HepG2 (cell line): ENCODE data around the gene CDR2L. TPM values are rescaled to one million over a fixed set of nuclear protein-coding genes. Genes with fewer than 3 reads are reported as not detected.

Source experiments
- ATAC-seq: fragments of 200-7000 bp; cut with Tn5 transposase; 3 replicates; pipeline ENCODE4 v1.9.1; 2020; ENCODE audit warnings: mild to moderate bottlenecking, moderate library complexity
- BruUV-seq: library from RNA; stranded (reverse); fragments of 400-500 nt; replicated peaks from 2 replicates; lab custom pipeline; 2021; lab: Mats Ljungman, UMichigan
- CTCF ChIA-PET: fragments of 300-600 bp; formaldehyde crosslinking; extraction: SDS; loops from one replicate; lab custom pipeline; 2021; ENCODE audit warnings: low total read pairs, inconsistent platforms, low intra/inter-chr PET ratio; lab: Yijun Ruan, JAX
- POLR2A ChIA-PET: fragments of 350-600 bp; sonication (Branson Sonifier 250); formaldehyde crosslinking; loops from one replicate; lab custom pipeline; 2020; ENCODE audit warnings: antibody characterized with exemption, inconsistent platforms; lab: Yijun Ruan, JAX
- DNase-seq: peaks from one replicate; pipeline ENCODE4 v3.0.0-alpha.2; 2015; ENCODE audit warnings: low spot score
- FAIRE-seq: peaks from 3 replicates; lab custom pipeline; 2011; peaks lifted over from hg19 to GRCh38; lab: Jason Lieb, UNC
- H2AFZ ChIP-seq: one replicate; pipeline ENCODE4 v1.6.1; 2011; ENCODE audit warnings: low read length, inconsistent platforms
- H3K27ac ChIP-seq: fragments of 300-600 bp; 3 replicates; pipeline ENCODE4 v1.8.0; 2011; ENCODE audit warnings: mixed run types, mild to moderate bottlenecking, mixed read lengths, low read length, inconsistent platforms; ENCODE audit not compliant: insufficient read depth; ENCODE audit errors: extremely low read length
- H3K27me3 ChIP-seq, 2 experiments: fragments of 200-600 bp in 1 of 2; 2 replicates in 1 of 2; 3 replicates in 1 of 2; pipeline versions ENCODE4 v1.6.0 to v1.8.0; 2011; ENCODE audit warnings: low read length in 2 of 2, mild to moderate bottlenecking in 2 of 2, moderate library complexity in 2 of 2, inconsistent platforms in 1 of 2; ENCODE audit not compliant: insufficient read depth in 2 of 2, control insufficient read depth in 1 of 2
- H3K36me3 ChIP-seq, 2 experiments: fragments of 200-600 bp in 1 of 2; replicated peaks in 1 of 2; 2 replicates in 1 of 2; 3 replicates in 1 of 2; pipeline versions ENCODE4 v1.5.1 to v1.8.0; 2011; ENCODE audit warnings: low read length in 2 of 2, inconsistent platforms in 1 of 2; ENCODE audit not compliant: insufficient read depth in 2 of 2, control insufficient read depth in 1 of 2
- H3K4me1 ChIP-seq: 2 replicates; pipeline ENCODE4 v1.5.1; 2012; ENCODE audit warnings: low read length, inconsistent platforms; ENCODE audit not compliant: insufficient read depth
- H3K4me2 ChIP-seq: 2 replicates; pipeline ENCODE4 v1.6.0; 2011; ENCODE audit warnings: low read depth, low read length, inconsistent platforms
- H3K4me3 ChIP-seq, 3 experiments: fragments of 200-600 bp in 1 of 3; sonication (generic), shearing (Covaris generic) in 1 of 3; replicated peaks in 1 of 3; 2 replicates each; pipeline ENCODE4 v1.5.1; 2011 to 2016; ENCODE audit warnings: low read length in 3 of 3, inconsistent platforms in 2 of 3, low read depth in 2 of 3, mild to moderate bottlenecking in 2 of 3, control low read depth in 1 of 3, mixed read lengths in 1 of 3; ENCODE audit not compliant: insufficient read depth in 1 of 3
- H3K79me2 ChIP-seq: one replicate; pipeline ENCODE4 v1.6.1; 2011; ENCODE audit warnings: low read length, inconsistent platforms; ENCODE audit not compliant: insufficient read depth
- H3K9ac ChIP-seq: 2 replicates; pipeline ENCODE4 v1.6.0; 2011; ENCODE audit warnings: mild to moderate bottlenecking, low read depth, low read length, inconsistent platforms; ENCODE audit not compliant: insufficient read depth
- H3K9me3 ChIP-seq: 2 replicates; pipeline ENCODE4 v1.5.1; 2012; ENCODE audit warnings: mild to moderate bottlenecking, low read length
- H4K20me1 ChIP-seq: 2 replicates; pipeline ENCODE4 v1.6.0; 2011; ENCODE audit warnings: inconsistent platforms, mild to moderate bottlenecking, low read length, moderate library complexity; ENCODE audit not compliant: insufficient read depth
- HNRNPL ChIP-seq: fragments of 200-400 bp; formaldehyde crosslinking; IDR thresholded peaks from 2 replicates; pipeline ENCODE4 v1.6.1; 2017; ENCODE audit warnings: mild to moderate bottlenecking, low read depth, low read length
- KAT2B ChIP-seq: fragments of 150-350 bp; IDR thresholded peaks from 2 replicates; pipeline ENCODE4 v1.6.1; 2014; ENCODE audit warnings: low read depth, low read length, borderline replicate concordance
- KLF12 ChIP-seq: sonication (generic); formaldehyde crosslinking; IDR thresholded peaks from 2 replicates; pipeline ENCODE4 v1.4.0; 2020; ENCODE audit warnings: missing genetic modification reagents, borderline replicate concordance
- NFYC ChIP-seq: IDR thresholded peaks from 2 replicates; pipeline ENCODE4 v1.6.1; 2016; ENCODE audit warnings: missing genetic modification reagents, missing compliant biosample characterization
- NR2F2 ChIP-seq: IDR thresholded peaks from 2 replicates; pipeline ENCODE4 v1.6.1; 2012; ENCODE audit warnings: low read depth, inconsistent platforms, borderline replicate concordance
- REL ChIP-seq: sonication (generic); formaldehyde crosslinking; conservative IDR thresholded peaks from 2 replicates; pipeline ENCODE4 v1.8.0; 2022; ENCODE audit warnings: mild to moderate bottlenecking, missing genetic modification reagents, moderate library complexity
- SMAD3 ChIP-seq: sonication (generic); formaldehyde crosslinking; IDR thresholded peaks from 2 replicates; pipeline ENCODE4 v1.4.0; 2020; ENCODE audit warnings: missing genetic modification reagents
- ZNF180 ChIP-seq: sonication (generic); formaldehyde crosslinking; IDR thresholded peaks from 2 replicates; pipeline ENCODE4 v1.4.0; 2020; ENCODE audit warnings: low read depth, missing genetic modification reagents, borderline replicate concordance
- ZNF761 ChIP-seq: sonication (generic); formaldehyde crosslinking; conservative IDR thresholded peaks from 2 replicates; pipeline ENCODE4 v1.4.0; 2020; ENCODE audit warnings: mild to moderate bottlenecking, missing genetic modification reagents
- ZNF780A ChIP-seq: sonication (generic); formaldehyde crosslinking; IDR thresholded peaks from 2 replicates; pipeline ENCODE4 v1.8.0; 2022; ENCODE audit warnings: mild to moderate bottlenecking, missing genetic modification reagents, moderate library complexity
- WGBS: methylation state at CpG from one replicate; pipeline ENCODE4 v1.1.6; 2017; ENCODE audit warnings: low lambda C conversion rate; 5-methylcytosine and 5-hydroxymethylcytosine counted together
- in situ Hi-C: cut with HindIII; loops from 2 replicates; pipeline ENCODE4 v1.10.0; 2017; ENCODE audit warnings: low pct_unique_long_range_greater_than_20kb; ENCODE audit not compliant: extremely low pct_ligation_motif_present
- intact Hi-C: fragments of 100-400 bp; cut with micrococcal nuclease; formaldehyde crosslinking; loops from one replicate; pipeline ENCODE4 v1.10.0; 2022; ENCODE audit not compliant: unreplicated experiment
- polyA plus RNA-seq, 8 experiments: library from polyadenylated mRNA; depleted of rRNA in 3 of 8; stranded (reverse) in 7 of 8; unstranded in 1 of 8; fragments of >200 nt; fragmentation: Illumina TruSeq in 4 of 8; extraction: Trizol in 4 of 8; gene quantifications; 2 replicates each; pipeline versions ENCODE4 v1.2.1 to v1.2.3, GENCODE V29; 2011 to 2016; ENCODE audit warnings: low read depth in 4 of 8, missing spikeins in 1 of 8, mixed read lengths in 1 of 8; ENCODE audit not compliant: insufficient read depth in 1 of 8
- total RNA-seq, 5 experiments: library from RNA; depleted of rRNA; stranded (reverse); fragments of >200 nt; fragmentation: Illumina TruSeq; extraction: Trizol; gene quantifications; 2 replicates each; pipeline ENCODE4 v1.2.3, GENCODE V29; 2016; ENCODE audit warnings: low read depth in 1 of 5
- TF ChIP-seq, protein P1 (sequence below): sonication (generic); formaldehyde crosslinking; IDR thresholded peaks from 2 replicates; pipeline ENCODE4 v1.9.0; 2021; ENCODE audit warnings: mild to moderate bottlenecking, missing genetic modification reagents
- TF ChIP-seq, protein P2 (sequence below): sonication (generic); formaldehyde crosslinking; IDR thresholded peaks from 2 replicates; pipeline ENCODE4 v1.4.0; 2020; ENCODE audit warnings: missing genetic modification reagents, borderline replicate concordance

Gene CDR2L
- total and polyA plus RNA-seq, 2 of the 13 experiments (the other 11 are each of a cell fraction or from before 2014, with no cell fraction given): 1.9 to 2.1 TPM

DNA sequence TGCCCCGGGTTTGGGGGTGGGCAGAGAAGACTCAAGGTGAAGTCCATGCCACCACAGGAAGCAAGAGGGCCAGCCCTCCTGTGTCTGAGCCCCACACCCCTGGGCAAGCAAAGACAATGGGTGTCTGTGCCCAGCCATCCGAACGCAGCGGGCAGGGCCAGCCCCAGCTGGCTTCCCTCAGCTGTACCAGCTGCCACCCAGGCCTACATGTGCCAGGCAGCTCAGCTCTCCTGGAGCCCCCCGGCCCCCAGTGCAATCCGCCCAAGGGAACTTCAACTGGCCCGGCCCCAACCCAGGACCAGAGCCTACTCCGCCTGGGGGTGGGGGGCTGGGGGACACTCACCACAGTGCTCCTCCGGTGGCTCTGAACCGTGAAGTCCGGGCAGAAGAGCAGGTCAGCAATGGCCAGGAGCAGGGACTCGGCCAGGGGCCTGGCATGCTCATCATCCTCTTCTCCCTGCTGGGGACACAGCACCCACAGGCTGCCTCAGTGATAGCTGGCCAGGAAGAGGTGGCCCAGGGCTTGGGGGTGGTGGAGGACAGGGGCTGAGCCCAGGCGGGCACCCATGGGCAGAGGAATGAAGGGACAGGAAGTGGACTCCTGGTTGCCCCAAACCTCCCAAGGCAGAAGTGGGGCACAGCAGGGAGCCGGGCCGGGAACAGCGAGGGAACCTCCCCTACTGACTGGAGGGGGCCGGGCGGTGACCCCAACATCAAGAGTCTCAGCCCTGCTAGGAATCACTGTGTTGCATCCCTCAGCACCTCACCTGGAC, 24.6 kb upstream of the CDR2L start (continued):
- TF ChIP-seq, protein P1, sequence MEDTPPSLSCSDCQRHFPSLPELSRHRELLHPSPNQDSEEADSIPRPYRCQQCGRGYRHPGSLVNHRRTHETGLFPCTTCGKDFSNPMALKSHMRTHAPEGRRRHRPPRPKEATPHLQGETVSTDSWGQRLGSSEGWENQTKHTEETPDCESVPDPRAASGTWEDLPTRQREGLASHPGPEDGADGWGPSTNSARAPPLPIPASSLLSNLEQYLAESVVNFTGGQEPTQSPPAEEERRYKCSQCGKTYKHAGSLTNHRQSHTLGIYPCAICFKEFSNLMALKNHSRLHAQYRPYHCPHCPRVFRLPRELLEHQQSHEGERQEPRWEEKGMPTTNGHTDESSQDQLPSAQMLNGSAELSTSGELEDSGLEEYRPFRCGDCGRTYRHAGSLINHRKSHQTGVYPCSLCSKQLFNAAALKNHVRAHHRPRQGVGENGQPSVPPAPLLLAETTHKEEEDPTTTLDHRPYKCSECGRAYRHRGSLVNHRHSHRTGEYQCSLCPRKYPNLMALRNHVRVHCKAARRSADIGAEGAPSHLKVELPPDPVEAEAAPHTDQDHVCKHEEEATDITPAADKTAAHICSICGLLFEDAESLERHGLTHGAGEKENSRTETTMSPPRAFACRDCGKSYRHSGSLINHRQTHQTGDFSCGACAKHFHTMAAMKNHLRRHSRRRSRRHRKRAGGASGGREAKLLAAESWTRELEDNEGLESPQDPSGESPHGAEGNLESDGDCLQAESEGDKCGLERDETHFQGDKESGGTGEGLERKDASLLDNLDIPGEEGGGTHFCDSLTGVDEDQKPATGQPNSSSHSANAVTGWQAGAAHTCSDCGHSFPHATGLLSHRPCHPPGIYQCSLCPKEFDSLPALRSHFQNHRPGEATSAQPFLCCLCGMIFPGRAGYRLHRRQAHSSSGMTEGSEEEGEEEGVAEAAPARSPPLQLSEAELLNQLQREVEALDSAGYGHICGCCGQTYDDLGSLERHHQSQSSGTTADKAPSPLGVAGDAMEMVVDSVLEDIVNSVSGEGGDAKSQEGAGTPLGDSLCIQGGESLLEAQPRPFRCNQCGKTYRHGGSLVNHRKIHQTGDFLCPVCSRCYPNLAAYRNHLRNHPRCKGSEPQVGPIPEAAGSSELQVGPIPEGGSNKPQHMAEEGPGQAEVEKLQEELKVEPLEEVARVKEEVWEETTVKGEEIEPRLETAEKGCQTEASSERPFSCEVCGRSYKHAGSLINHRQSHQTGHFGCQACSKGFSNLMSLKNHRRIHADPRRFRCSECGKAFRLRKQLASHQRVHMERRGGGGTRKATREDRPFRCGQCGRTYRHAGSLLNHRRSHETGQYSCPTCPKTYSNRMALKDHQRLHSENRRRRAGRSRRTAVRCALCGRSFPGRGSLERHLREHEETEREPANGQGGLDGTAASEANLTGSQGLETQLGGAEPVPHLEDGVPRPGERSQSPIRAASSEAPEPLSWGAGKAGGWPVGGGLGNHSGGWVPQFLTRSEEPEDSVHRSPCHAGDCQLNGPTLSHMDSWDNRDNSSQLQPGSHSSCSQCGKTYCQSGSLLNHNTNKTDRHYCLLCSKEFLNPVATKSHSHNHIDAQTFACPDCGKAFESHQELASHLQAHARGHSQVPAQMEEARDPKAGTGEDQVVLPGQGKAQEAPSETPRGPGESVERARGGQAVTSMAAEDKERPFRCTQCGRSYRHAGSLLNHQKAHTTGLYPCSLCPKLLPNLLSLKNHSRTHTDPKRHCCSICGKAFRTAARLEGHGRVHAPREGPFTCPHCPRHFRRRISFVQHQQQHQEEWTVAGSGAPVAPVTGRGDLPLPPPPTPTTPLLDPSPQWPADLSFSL: no peak
- TF ChIP-seq NFYC (CRISPR knock-in tag): no peak
- TF ChIP-seq ZNF780A: no peak
- no peak for TF ChIP-seq KLF12
- no peak for TF ChIP-seq ZNF761 (CRISPR knock-in tag)

DNA sequence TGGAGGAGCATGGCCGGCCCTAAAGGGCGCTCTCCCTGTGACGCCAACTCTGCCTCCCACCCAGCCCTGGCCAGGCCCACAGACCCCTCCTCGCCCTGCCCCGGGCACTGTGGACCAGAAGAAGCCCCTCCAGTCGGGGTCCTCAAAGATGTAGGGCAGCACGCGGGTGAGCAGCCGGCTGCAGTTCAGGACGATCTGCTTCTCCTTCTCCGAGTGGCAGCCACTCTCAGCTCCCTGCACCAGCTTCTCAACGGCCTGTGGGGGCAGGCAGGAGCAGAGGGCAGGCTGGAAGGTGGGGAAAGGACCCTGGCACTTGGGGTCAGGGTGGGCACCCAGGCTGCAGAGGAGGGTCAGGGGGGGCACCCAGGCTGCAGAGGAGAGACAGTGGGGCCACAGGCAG, 23.8 kb upstream of the CDR2L start:
- in situ Hi-C loops: loop anchor here (5.0 to 10.0 kb wide), 2 partner anchors 44 to 451 kb away; no protein-coding TSS in a partner anchor
- TF ChIP-seq KAT2B (no peak), REL (CRISPR knock-in tag) (no peak), SMAD3 (CRISPR knock-in tag) (no peak), HNRNPL (peak; percentile 64; the same call in 1 of the 2 replicates), NR2F2 (no peak), ZNF180 (CRISPR knock-in tag) (no peak)
- TF ChIP-seq, protein P2, sequence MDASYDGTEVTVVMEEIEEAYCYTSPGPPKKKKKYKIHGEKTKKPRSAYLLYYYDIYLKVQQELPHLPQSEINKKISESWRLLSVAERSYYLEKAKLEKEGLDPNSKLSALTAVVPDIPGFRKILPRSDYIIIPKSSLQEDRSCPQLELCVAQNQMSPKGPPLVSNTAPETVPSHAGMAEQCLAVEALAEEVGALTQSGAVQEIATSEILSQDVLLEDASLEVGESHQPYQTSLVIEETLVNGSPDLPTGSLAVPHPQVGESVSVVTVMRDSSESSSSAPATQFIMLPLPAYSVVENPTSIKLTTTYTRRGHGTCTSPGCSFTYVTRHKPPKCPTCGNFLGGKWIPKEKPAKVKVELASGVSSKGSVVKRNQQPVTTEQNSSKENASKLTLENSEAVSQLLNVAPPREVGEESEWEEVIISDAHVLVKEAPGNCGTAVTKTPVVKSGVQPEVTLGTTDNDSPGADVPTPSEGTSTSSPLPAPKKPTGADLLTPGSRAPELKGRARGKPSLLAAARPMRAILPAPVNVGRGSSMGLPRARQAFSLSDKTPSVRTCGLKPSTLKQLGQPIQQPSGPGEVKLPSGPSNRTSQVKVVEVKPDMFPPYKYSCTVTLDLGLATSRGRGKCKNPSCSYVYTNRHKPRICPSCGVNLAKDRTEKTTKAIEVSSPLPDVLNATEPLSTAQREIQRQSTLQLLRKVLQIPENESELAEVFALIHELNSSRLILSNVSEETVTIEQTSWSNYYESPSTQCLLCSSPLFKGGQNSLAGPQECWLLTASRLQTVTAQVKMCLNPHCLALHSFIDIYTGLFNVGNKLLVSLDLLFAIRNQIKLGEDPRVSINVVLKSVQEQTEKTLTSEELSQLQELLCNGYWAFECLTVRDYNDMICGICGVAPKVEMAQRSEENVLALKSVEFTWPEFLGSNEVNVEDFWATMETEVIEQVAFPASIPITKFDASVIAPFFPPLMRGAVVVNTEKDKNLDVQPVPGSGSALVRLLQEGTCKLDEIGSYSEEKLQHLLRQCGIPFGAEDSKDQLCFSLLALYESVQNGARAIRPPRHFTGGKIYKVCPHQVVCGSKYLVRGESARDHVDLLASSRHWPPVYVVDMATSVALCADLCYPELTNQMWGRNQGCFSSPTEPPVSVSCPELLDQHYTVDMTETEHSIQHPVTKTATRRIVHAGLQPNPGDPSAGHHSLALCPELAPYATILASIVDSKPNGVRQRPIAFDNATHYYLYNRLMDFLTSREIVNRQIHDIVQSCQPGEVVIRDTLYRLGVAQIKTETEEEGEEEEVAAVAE (CRISPR knock-in tag): no peak

More for the DNA sequence above, 23.8 kb upstream of the CDR2L start:
- Histone ChIP-seq H3K4me2 (no peak overlapping the region), H3K79me2 (no peaks in the 10 kb centered on the region), H3K27me3 (no peaks in the 10 kb centered on the region; a peak in 2 of 5 replicates), H3K9me3 (no peaks in the 10 kb centered on the region), H2AFZ (no peak overlapping the region), H3K4me3 (no peak overlapping the region; a peak in 1 of 6 replicates), H3K9ac (no peak overlapping the region), H4K20me1 (no peaks in the 10 kb centered on the region), H3K36me3 (no peaks in the 10 kb centered on the region), H3K27ac (no peak overlapping the region), H3K4me1 (peaks cover 11% of the 10 kb centered on the region)
- intact Hi-C loops: loop anchor here (5.0 kb wide), 1 partner anchor 171 kb away; no protein-coding TSS in a partner anchor
- no peak for FAIRE-seq
- POLR2A ChIA-PET: interaction anchor here (1.0 to 5.2 kb wide), 3 partner anchors 48 to 61 kb away, joined by 3 to 94 read pairs (median 3); partner anchors contain the start of gene MRPL58
- BruUV-seq: no TSS peak
- CTCF ChIA-PET: no interaction called here
- no peak for DNase-seq
- peak; percentile 57 for ATAC-seq
- WGBS: 30% methylated on average over 6 of the region's 12 CpGs
